SK-N-SH treated with all-trans-retinoic acid at 6 μM for 48 hours (cell line): ENCODE data around the gene CCR4.
"Not testable (repeated sequence)": the region's sequence is repeated elsewhere in the genome, so short reads cannot be mapped to it uniquely, and the experiment has no call there.

Source experiments
- ATAC-seq: fragments of 200-7000 bp; cut with Tn5 transposase; 3 replicates; pipeline ENCODE4 v1.9.1; 2020; ENCODE audit warnings: mild to moderate bottlenecking, moderate library complexity
- ARNTL ChIP-seq: fragments of 450-650 bp; formaldehyde crosslinking; IDR thresholded peaks from 2 replicates; pipeline ENCODE4 v1.5.0; 2020; ENCODE audit warnings: low read depth, mild to moderate bottlenecking, moderate library complexity, borderline replicate concordance
- BACH2 ChIP-seq: fragments of 250-450 bp; sonication (Bioruptor Pico); IDR thresholded peaks from 2 replicates; pipeline ENCODE4 v1.9.0; 2021; ENCODE audit warnings: mild to moderate bottlenecking, borderline replicate concordance
- CREB5 ChIP-seq: fragments of 250-450 bp; sonication (Bioruptor Pico); IDR thresholded peaks from 2 replicates; pipeline ENCODE4 v1.5.1; 2020; ENCODE audit warnings: low read depth, mild to moderate bottlenecking, moderate library complexity
- CSDC2 ChIP-seq: fragments of 250-450 bp; sonication (Bioruptor Pico); IDR thresholded peaks from 2 replicates; pipeline ENCODE4 v1.5.0; 2020; ENCODE audit warnings: mild to moderate bottlenecking, moderate library complexity
- GLIS3 ChIP-seq: fragments of 250-450 bp; sonication (Bioruptor Pico); IDR thresholded peaks from 2 replicates; pipeline ENCODE4 v1.5.0; 2020; ENCODE audit warnings: mild to moderate bottlenecking, moderate library complexity
- ISL1 ChIP-seq: fragments of 250-450 bp; sonication (Bioruptor Pico); IDR thresholded peaks from 2 replicates; pipeline ENCODE4 v2.1.2; 2022; ENCODE audit warnings: mild to moderate bottlenecking, moderate library complexity
- OSR1 ChIP-seq: fragments of 250-450 bp; sonication (Bioruptor Pico); IDR thresholded peaks from 2 replicates; pipeline ENCODE4 v1.8.0; 2022; ENCODE audit warnings: moderate library complexity, mild to moderate bottlenecking, inconsistent platforms
- PATZ1 ChIP-seq: fragments of 250-450 bp; sonication (Bioruptor Pico); IDR thresholded peaks from 2 replicates; pipeline ENCODE4 v1.8.0; 2020; ENCODE audit warnings: mild to moderate bottlenecking, moderate library complexity, borderline replicate concordance
- POU6F1 ChIP-seq: fragments of 250-450 bp; sonication (Bioruptor Pico); IDR thresholded peaks from 2 replicates; pipeline ENCODE4 v1.8.0; 2021; ENCODE audit warnings: low read depth, mild to moderate bottlenecking, moderate library complexity, borderline replicate concordance
- PPARA ChIP-seq: fragments of 250-450 bp; sonication (Bioruptor Pico); IDR thresholded peaks from 2 replicates; pipeline ENCODE4 v1.5.0; 2020; ENCODE audit warnings: mild to moderate bottlenecking, borderline replicate concordance
- RARB ChIP-seq: fragments of 250-450 bp; sonication (Bioruptor Pico); IDR thresholded peaks from 2 replicates; pipeline ENCODE4 v1.8.0; 2021; ENCODE audit warnings: mild to moderate bottlenecking, moderate library complexity
- SNAI2 ChIP-seq: fragments of 250-450 bp; sonication (Bioruptor Pico); IDR thresholded peaks from 2 replicates; pipeline ENCODE4 v1.5.0; 2020; ENCODE audit warnings: mild to moderate bottlenecking, moderate library complexity
- TOX ChIP-seq: fragments of 250-450 bp; sonication (Bioruptor Pico); IDR thresholded peaks from 2 replicates; pipeline ENCODE4 v1.8.0; 2021; ENCODE audit warnings: mild to moderate bottlenecking, moderate library complexity, borderline replicate concordance
- ZFP3 ChIP-seq: fragments of 250-450 bp; sonication (Bioruptor Pico); IDR thresholded peaks from 2 replicates; pipeline ENCODE4 v1.5.0; 2020; ENCODE audit warnings: mild to moderate bottlenecking, moderate library complexity
- ZFP30 ChIP-seq: fragments of 450-650 bp; formaldehyde crosslinking; IDR thresholded peaks from 2 replicates; pipeline ENCODE4 v1.5.0; 2022; ENCODE audit warnings: mild to moderate bottlenecking, moderate library complexity
- ZNF565 ChIP-seq: fragments of 450-650 bp; formaldehyde crosslinking; conservative IDR thresholded peaks from 2 replicates; pipeline ENCODE4 v1.5.0; 2020; ENCODE audit warnings: low read depth, mild to moderate bottlenecking, moderate library complexity
- ZNF70 ChIP-seq: fragments of 450-650 bp; formaldehyde crosslinking; IDR thresholded peaks from 2 replicates; pipeline ENCODE4 v1.5.0; 2020; ENCODE audit warnings: mild to moderate bottlenecking, moderate library complexity
- ZNF8 ChIP-seq: fragments of 450-650 bp; formaldehyde crosslinking; IDR thresholded peaks from 2 replicates; pipeline ENCODE4 v1.5.0; 2020; ENCODE audit warnings: mild to moderate bottlenecking, moderate library complexity
- TF ChIP-seq, protein P1 (sequence below): fragments of 250-450 bp; sonication (Bioruptor Pico); IDR thresholded peaks from 2 replicates; pipeline ENCODE4 v1.5.1; 2021; ENCODE audit warnings: mild to moderate bottlenecking, moderate library complexity
- TF ChIP-seq, protein P2 (sequence below): fragments of 250-450 bp; sonication (Bioruptor Pico); IDR thresholded peaks from 2 replicates; pipeline ENCODE4 v1.5.0; 2020; ENCODE audit warnings: mild to moderate bottlenecking, moderate library complexity

CCR4 gene

DNA sequence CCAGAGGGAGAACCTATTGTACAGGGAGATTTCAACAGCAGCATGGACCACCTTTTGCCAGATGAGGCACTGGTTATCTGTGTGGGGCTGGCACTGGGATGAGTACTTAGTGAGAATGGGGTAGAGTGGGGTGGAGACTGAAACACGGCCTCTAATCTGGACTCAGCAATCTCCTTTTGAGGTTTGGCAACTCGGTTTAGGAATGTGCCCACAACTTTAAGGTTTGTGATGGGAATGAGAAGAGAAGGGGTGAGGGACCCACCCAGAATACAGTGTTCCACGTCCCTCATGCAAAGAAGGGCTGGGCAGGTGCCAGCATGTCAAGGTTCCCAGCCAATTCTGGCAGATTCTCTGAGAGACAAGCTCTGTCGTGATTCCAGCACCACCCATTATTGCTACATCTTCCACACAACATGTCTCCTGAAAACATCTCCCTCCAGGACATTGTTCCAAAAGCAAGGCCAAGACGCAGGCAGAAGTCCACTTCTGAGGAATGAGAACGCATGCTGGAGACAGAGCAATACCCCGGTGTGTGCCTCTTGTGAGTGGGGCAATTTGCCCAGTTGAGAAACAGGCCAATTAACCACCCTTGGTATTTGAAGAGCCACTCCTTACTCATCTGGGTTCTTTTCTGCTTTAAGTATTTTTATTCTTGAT is 37.5 kb upstream of the CCR4 start (continued):
- TF ChIP-seq, protein P1, sequence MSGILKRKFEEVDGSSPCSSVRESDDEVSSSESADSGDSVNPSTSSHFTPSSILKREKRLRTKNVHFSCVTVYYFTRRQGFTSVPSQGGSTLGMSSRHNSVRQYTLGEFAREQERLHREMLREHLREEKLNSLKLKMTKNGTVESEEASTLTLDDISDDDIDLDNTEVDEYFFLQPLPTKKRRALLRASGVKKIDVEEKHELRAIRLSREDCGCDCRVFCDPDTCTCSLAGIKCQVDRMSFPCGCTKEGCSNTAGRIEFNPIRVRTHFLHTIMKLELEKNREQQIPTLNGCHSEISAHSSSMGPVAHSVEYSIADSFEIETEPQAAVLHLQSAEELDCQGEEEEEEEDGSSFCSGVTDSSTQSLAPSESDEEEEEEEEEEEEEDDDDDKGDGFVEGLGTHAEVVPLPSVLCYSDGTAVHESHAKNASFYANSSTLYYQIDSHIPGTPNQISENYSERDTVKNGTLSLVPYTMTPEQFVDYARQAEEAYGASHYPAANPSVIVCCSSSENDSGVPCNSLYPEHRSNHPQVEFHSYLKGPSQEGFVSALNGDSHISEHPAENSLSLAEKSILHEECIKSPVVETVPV, result no peak
- TF ChIP-seq OSR1 (CRISPR knock-in tag), result no peak
- TF ChIP-seq POU6F1, result no peak
- no peak for TF ChIP-seq ISL1
- TF ChIP-seq, all 23 proteins: peak for 0

DNA sequence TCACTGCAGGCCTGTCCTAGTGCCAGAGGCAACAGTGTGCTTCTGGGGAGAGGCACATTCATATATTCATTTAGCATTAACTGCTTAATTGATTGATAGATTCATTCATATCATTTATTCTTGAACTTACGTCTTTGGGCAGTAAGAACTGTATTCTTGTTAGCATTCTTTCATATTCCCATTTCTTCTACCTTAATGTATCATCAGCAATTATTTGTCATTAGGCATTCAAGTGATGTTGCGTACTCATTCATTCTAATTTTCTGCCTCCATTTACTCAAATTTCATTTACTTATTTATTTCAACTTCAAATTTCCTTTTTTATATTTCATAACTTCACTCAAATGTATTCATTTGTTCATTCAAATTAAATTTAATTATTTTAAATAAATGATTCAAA is 31.5 kb upstream of the CCR4 start:
- no peak for TF ChIP-seq OSR1 (CRISPR knock-in tag)
- no peak for TF ChIP-seq RARB (CRISPR knock-in tag)
- no peak for TF ChIP-seq TOX (CRISPR knock-in tag)
- TF ChIP-seq ZNF8 (CRISPR knock-in tag), result no peak
- TF ChIP-seq ZNF70, result no peak
- TF ChIP-seq, all 23 proteins: peak for 0
- no peak for ATAC-seq

DNA sequence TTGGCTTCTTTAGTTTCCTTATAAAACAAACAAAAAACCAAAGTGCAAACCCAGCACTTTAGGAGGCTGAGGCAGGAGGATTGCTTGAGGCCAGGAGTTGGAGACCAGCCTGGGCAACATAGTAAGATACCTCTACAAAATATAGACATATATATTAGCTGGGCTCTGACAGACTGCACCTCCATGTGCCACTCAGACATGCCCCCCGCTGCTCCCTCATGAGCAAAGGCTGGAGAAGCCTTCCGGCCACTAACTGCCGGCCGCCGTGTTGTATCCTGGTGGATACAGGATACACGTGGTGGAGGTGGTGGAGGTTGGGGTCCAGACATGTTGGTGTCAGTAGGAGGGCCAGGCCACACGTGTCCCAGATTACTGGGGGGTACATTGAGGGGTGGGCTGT is 29.4 kb upstream of the CCR4 start:
- TF ChIP-seq CSDC2 (CRISPR knock-in tag), result no peak
- no peak for TF ChIP-seq ISL1
- TF ChIP-seq ZFP30 (CRISPR knock-in tag), result no peak
- TF ChIP-seq POU6F1, result no peak
- TF ChIP-seq, protein P1, result no peak
- TF ChIP-seq ZFP3 (CRISPR knock-in tag), result no peak
- no peak for TF ChIP-seq PPARA (CRISPR knock-in tag)
- no peak for TF ChIP-seq PATZ1 (CRISPR knock-in tag)
- TF ChIP-seq ZNF8 (CRISPR knock-in tag), result no peak
- no peak for ATAC-seq

DNA sequence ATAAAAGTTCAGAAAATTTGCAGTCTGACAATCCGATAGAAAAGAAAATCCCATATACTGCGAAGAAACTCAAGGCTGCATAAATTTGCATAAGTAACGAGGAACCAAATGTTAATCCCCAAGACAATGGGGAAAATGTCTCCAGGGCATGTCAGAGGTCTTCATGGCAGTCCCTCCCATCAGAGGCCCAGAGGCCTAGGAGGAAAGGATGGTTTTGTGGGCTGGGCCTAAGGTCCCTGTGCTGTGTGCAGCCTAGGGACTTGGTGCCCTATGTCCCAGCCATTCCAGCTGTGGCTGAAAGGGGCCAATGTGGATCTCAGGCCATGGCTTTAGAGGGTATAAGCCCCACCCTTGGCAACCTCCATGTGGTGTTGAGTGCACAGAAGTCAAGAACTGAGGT is 21.3 kb upstream of the CCR4 start:
- no peak for ATAC-seq
- TF ChIP-seq ZFP30 (CRISPR knock-in tag) (no peak), ZNF8 (CRISPR knock-in tag) (no peak), OSR1 (CRISPR knock-in tag) (no peak), GLIS3 (CRISPR knock-in tag) (no peak), CSDC2 (CRISPR knock-in tag) (no peak), CREB5 (CRISPR knock-in tag) (no peak), BACH2 (CRISPR knock-in tag) (no peak), PATZ1 (CRISPR knock-in tag) (no peak), RARB (CRISPR knock-in tag) (no peak), SNAI2 (no peak), TOX (CRISPR knock-in tag) (no peak), ARNTL (CRISPR knock-in tag) (no peak), ZNF565 (CRISPR knock-in tag) (no peak)
- TF ChIP-seq, protein P2, sequence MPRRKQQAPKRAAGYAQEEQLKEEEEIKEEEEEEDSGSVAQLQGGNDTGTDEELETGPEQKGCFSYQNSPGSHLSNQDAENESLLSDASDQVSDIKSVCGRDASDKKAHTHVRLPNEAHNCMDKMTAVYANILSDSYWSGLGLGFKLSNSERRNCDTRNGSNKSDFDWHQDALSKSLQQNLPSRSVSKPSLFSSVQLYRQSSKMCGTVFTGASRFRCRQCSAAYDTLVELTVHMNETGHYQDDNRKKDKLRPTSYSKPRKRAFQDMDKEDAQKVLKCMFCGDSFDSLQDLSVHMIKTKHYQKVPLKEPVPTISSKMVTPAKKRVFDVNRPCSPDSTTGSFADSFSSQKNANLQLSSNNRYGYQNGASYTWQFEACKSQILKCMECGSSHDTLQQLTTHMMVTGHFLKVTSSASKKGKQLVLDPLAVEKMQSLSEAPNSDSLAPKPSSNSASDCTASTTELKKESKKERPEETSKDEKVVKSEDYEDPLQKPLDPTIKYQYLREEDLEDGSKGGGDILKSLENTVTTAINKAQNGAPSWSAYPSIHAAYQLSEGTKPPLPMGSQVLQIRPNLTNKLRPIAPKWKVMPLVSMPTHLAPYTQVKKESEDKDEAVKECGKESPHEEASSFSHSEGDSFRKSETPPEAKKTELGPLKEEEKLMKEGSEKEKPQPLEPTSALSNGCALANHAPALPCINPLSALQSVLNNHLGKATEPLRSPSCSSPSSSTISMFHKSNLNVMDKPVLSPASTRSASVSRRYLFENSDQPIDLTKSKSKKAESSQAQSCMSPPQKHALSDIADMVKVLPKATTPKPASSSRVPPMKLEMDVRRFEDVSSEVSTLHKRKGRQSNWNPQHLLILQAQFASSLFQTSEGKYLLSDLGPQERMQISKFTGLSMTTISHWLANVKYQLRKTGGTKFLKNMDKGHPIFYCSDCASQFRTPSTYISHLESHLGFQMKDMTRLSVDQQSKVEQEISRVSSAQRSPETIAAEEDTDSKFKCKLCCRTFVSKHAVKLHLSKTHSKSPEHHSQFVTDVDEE, result no peak

DNA sequence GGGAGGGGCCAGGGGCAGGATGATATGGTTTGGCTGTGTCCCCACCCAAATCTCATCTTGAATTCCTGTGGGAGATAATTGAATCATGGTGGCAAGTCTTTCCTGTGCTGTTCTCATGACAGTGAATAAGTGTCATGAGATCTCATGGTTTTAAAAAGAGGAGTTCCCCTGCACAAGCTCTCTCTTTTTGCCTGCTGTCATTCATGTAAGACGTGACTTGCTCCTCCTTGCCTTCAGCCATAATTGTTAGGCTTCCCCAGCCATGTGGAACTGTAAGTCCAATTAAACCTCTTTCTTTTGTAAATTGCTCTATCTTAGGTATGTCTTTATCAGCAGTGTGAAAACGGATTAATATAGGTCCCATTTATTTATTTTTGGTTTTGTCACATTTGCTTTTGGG is 20.2 kb upstream of the CCR4 start:
- ATAC-seq, result not testable (repeated sequence)
